Activated naive CD4-positive, alpha-beta T cell treated with anti-CD3 and anti-CD28 coated beads, Interleukin-2, amount 50 U/mL, for 72 hours (primary cell): ENCODE results near the gene RSPH10B2. TPM values are rescaled to one million over a fixed set of nuclear protein-coding genes. Genes with fewer than 3 reads are reported as not detected.
"Not testable (repeated sequence)": the region's sequence is repeated elsewhere in the genome, so short reads cannot be mapped to it uniquely, and the experiment has no call there.

Experiments used
- ATAC-seq, 2 donors: fragments of 150-1000 bp; cut with Tn5 transposase; 2 replicates each; pipeline ENCODE4 v1.10.0; 2021; ENCODE audit warnings: mild to moderate bottlenecking in 2 of 2, moderate library complexity in 2 of 2
- DNase-seq, 2 donors: peaks; one replicate each; pipeline ENCODE4 v3.0.0; 2021 to 2022; ENCODE audit warnings: low spot score in 2 of 2
- H3K27ac Mint-ChIP-seq, 2 donors: one replicate each; pipeline ENCODE4 v1.8.0; 2022; ENCODE audit warnings: mild to moderate bottlenecking in 2 of 2, mixed read lengths in 2 of 2
- H3K36me3 Mint-ChIP-seq, 2 donors: one replicate each; pipeline ENCODE4 v1.8.0; 2022; ENCODE audit warnings: mixed read lengths in 2 of 2
- H3K9me3 Mint-ChIP-seq, 2 donors: one replicate each; pipeline ENCODE4 v1.8.0; 2022; ENCODE audit warnings: mixed read lengths in 2 of 2
- total RNA-seq, 2 donors: library from RNA; stranded (reverse); gene quantifications; one replicate each; pipeline ENCODE4 v1.2.3, GENCODE V29; 2022

Gene RSPH10B2
- total RNA-seq, 2 donors from 2014 or later, result 0.68 to 0.77 TPM

DNA sequence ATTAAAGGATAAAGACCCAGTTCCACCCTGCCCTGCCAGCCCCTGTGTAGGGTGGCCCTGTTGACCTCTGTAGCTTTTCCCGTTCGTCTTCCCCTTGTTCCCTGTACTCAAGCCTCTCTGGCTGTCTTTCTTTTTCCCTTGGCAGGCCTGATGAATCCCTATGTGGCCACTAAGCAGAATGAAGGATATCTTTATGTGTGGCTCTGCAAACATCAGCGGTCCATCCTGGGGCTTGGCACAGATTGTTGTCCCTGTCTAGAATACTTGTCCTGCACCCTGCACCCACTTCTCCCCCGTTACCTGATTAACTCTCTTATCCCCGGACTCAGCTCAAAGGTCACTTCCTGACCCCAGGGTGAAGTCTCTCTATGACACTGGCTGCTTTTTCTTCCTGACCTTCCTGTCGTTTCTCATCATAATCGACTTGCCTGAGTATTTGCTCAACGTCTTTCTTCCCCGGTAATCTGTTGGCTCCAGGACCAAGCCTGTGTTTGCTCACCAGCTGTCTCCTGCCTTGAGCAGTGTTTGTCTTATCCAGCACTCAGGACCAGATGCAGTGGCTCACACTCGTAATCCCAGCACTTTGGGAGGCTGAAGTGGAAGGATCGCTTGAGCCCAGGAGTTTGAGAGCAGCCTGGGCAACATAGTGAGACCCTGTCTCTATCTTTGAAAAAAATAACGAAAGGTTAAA, 9.3 kb upstream of the RSPH10B2 start:
- H3K9me3 Mint-ChIP-seq, DNase-seq, ATAC-seq: not testable (repeated sequence)
- H3K27ac Mint-ChIP-seq, result peak overlapping the region in 1 of 2 donors; percentile 78
- peaks cover 0 to 13% of the 10 kb centered on the region in 2 donors for H3K36me3 Mint-ChIP-seq

DNA sequence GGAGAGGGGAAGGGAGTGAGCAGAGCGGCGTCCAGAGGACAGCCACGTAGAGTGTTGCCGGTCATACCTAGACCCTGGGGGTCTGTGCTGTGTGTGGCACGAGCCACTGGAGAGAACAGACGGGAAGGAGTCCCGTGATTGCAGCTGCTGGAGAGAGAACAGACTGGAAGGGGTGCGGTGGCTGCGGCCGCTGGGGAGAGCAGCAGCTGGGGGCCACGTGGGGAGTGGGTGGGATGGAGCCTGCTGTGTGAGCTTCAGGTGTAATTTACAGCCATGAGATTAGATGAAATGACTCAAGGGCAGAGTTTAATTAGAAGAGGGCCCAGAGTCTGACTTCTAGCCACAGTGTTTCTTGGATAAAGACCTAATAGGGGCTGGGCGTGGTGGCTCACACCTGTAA, 4.6 kb upstream of the RSPH10B2 start:
- not testable (repeated sequence) for H3K9me3 Mint-ChIP-seq, H3K36me3 Mint-ChIP-seq, ATAC-seq, H3K27ac Mint-ChIP-seq, DNase-seq

GRCh38 chr7:6750173-6750572, 3.7 kb upstream of the RSPH10B2 start:
- not testable (repeated sequence) for H3K9me3 Mint-ChIP-seq, H3K27ac Mint-ChIP-seq, H3K36me3 Mint-ChIP-seq, DNase-seq, ATAC-seq

DNA sequence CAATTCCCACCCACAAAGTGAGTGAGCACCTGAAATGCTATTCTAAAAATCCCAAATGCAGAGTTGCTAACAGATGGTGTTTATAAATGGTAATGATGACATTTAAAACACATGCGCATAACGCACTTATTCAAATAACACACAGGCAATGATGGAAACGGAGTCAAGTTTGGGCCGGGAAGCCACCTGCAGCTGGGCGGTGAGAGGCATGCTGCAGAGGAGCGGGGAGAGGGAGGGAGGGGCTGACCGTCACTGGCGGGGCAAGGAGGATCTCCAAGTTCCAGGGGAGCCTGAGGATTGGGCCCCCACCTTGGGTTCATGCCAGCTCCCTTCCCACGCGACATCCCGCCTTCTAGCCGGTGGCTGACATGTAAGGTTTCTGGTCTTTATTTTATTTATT, 7.3 kb downstream of the RSPH10B2 start:
- H3K27ac Mint-ChIP-seq, ATAC-seq, H3K9me3 Mint-ChIP-seq, H3K36me3 Mint-ChIP-seq, DNase-seq: not testable (repeated sequence)

DNA sequence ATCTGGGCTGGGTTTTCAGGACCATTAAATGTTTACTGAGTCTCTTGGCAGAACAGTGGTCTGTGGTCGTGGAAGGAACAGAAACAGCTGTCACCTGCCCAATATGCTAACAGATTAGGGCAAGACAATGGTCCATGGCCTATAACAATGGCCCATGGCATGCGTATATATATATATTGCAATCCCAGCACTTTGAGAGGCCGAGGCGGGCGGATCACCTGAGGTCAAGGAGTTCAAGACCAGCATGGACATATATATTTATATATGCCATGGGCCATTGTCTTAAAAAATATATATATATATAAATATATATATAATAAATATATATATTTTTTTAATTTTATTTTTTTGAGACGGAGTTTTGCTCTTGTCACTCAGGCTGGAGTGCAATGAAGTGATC, 27.7 kb downstream of the RSPH10B2 start:
- DNase-seq, H3K27ac Mint-ChIP-seq, ATAC-seq, H3K9me3 Mint-ChIP-seq, H3K36me3 Mint-ChIP-seq: not testable (repeated sequence)

DNA sequence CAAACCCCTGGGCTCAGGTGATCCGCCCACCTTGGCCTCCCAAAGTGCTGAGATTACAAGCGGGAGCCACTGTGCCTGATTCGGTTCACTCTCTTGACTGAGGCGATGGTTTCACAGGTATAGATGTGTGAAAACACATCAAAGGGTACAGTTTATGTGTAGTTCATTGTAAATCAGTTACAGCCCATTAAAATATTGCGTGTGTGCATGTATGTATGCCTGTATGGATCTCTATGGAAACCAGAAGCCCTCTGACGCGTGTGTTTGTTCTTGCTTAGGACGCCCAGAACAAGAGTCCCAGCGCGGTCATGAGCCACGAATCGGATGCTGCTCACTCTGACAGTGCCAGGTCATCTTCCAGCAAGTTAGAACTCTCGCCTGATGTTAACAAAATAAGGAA, 35.5 kb downstream of the RSPH10B2 start:
- not testable (repeated sequence) for H3K9me3 Mint-ChIP-seq, ATAC-seq, H3K36me3 Mint-ChIP-seq, H3K27ac Mint-ChIP-seq, DNase-seq

GRCh38 chr7:6792113-6792872, 38.4 kb downstream of the RSPH10B2 start:
- not testable (repeated sequence) for H3K9me3 Mint-ChIP-seq, H3K36me3 Mint-ChIP-seq, ATAC-seq, DNase-seq
- peak overlapping the region in 1 of 2 donors; percentile 79 for H3K27ac Mint-ChIP-seq

GRCh38 chr7:6794276-6794675, 40.4 kb downstream of the RSPH10B2 start:
- not testable (repeated sequence) for DNase-seq, H3K36me3 Mint-ChIP-seq, ATAC-seq, H3K27ac Mint-ChIP-seq, H3K9me3 Mint-ChIP-seq

- not testable (repeated sequence) for DNase-seq, H3K9me3 Mint-ChIP-seq, H3K36me3 Mint-ChIP-seq, H3K27ac Mint-ChIP-seq, ATAC-seq
Observed at GRCh38 chr7:6797218-6797617, 43.3 kb downstream of the RSPH10B2 start.

DNA sequence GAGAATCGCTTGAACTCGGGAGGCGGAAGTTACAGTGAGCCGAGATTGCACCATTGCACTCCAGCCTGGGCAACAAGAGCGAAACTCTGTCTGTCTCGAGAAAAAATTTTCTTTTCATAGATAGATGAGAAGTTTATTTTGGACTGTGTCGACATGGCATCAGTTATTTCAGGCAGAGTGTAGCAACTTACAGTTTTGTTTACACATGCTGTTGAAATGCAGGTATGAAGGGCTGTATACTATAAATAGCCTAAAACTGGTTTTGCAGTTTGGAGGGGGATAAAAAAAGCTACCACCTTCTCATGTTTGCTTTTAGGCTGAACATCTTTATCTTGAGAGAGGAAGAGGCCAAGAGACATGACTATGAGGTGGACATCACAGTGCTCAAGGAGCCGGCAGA, 44.1 kb downstream of the RSPH10B2 start:
- H3K36me3 Mint-ChIP-seq, result not testable (repeated sequence)

DNA sequence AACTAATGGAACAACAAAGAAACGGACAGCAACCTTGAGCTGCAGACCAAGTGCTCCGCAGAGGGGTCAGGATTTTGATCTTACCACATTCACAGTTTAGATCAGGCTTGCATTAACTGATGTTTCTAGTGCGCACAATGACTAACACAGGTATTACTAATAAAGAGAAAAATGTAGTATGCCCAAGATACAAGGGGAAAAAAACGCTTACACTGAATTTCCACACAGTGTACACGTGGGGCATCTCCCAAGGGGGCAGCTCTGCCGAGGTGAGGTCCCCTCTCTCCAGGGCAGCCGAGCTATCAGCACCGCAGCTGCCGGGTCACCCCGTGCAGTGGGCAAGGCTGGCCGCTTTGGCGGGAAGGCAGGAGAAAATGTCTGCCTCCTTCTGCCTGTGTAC, 46.0 kb downstream of the RSPH10B2 start:
- H3K9me3 Mint-ChIP-seq, DNase-seq, H3K27ac Mint-ChIP-seq, H3K36me3 Mint-ChIP-seq: not testable (repeated sequence)
- ATAC-seq, result peak; percentile 33 to 69

More for the DNA sequence above, 44.1 kb downstream of the RSPH10B2 start:
- DNase-seq, ATAC-seq, H3K27ac Mint-ChIP-seq, H3K9me3 Mint-ChIP-seq: not testable (repeated sequence)

- not testable (repeated sequence) for H3K9me3 Mint-ChIP-seq, H3K36me3 Mint-ChIP-seq, H3K27ac Mint-ChIP-seq, DNase-seq
- ATAC-seq, result peak; percentile 37 to 59
Observed at GRCh38 chr7:6800331-6800730, 46.4 kb downstream of the RSPH10B2 start.

DNA sequence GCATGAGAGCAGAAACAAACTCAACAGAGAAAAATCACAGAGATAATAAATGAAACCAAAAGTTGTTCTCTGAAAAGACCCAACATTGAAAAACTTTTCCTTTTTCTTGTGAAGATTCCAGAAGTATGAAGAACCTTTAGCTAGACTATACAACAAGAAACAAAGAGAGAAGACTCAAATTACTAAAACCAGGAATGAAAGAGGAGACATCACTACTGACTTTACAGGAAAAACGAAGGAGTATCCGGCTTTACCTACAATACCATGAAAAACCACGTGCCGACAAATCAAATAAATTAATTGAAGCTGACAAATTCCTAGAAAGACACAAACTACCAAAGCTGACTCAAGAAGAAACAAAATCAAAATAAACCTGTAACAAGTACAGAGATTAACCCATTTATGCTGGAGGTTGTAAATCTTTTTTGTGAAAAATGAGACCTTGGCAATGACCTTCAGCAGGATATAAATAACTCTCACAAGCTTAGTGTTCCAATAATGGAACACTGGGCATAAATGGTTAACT, 53.6 kb downstream of the RSPH10B2 start:
- H3K36me3 Mint-ChIP-seq, DNase-seq, H3K9me3 Mint-ChIP-seq, H3K27ac Mint-ChIP-seq: not testable (repeated sequence)
- ATAC-seq, result peak in 1 of 2 donors; percentile 75

- not testable (repeated sequence) for H3K27ac Mint-ChIP-seq, H3K9me3 Mint-ChIP-seq, ATAC-seq, H3K36me3 Mint-ChIP-seq, DNase-seq
Observed at GRCh38 chr7:6807959-6808358, 54.1 kb downstream of the RSPH10B2 start.

DNA sequence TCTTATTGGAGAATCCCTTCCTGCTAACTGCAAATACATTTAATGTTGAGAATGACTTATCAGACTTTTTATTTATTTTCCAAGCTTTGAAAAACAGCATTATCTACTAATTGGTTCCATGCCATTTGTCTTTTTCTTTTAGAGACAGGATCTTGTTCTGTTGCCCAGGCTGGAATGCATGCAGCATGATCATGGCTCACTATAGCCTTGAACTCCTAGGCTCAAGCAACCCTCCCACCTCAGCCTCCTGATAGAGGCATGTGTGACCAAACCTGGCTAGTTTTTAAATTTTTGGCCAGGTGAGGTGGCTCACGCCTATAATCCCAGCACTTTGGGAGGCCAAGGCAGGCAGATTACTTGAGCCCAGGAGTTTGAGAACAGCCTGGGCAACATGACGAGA, 59.1 kb downstream of the RSPH10B2 start:
- ATAC-seq, result not testable (repeated sequence)

DNA sequence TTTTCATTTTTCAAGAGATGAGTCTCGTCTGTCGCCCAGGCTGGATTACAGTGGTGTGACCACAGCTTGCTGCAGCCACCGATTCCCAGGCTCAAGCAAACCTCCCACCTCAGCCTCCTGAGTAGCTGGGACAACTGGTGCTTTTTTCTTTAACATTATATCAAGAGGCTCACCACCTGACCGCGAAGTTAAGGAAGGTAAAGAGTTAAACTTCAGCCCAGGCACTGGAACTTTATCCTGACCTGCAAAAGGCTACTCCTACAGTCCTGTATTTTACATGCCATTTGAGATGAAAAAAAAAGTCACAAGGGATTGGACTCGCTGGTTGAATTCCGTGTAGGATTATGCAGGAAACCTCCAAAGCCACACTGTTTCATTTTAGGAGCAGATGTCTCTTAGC, 61.6 kb downstream of the RSPH10B2 start:
- DNase-seq, ATAC-seq, H3K9me3 Mint-ChIP-seq, H3K36me3 Mint-ChIP-seq, H3K27ac Mint-ChIP-seq: not testable (repeated sequence)

More for the DNA sequence above, 59.1 kb downstream of the RSPH10B2 start:
- H3K27ac Mint-ChIP-seq, H3K9me3 Mint-ChIP-seq, H3K36me3 Mint-ChIP-seq, DNase-seq: not testable (repeated sequence)

DNA sequence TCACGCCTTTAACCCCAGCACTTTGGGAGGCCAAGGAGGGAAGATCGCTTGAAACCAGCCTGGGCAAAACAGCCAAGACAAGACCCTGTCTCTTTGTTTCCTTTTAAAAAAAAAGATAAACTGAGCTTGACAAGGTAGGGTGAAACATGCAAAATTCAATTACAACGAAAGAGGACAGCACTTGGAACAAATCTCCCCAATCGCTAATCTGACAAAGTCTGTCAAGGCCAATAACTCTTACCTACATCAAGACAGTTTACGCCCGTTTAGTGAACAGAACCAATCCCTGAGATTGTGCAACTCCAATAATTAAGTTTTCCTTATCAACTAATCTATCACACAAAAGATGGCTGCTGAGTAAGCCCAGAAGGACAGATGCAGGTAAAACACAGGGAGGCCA, 67.7 kb downstream of the RSPH10B2 start:
- H3K9me3 Mint-ChIP-seq, H3K36me3 Mint-ChIP-seq, DNase-seq, ATAC-seq, H3K27ac Mint-ChIP-seq: not testable (repeated sequence)
